GM23338 (cell line): ENCODE measurements around the gene PCDHB13. TPM values are rescaled to one million over a fixed set of nuclear protein-coding genes. Genes with fewer than 3 reads are reported as not detected.

Experiments
- ATAC-seq: fragments of 200-7000 bp; cut with Tn5 transposase; 3 replicates; pipeline ENCODE4 v1.9.1; 2020
- DNase-seq: peaks from one replicate; pipeline ENCODE4 v3.0.0-alpha.2; 2015; ENCODE audit warnings: low spot score
- H2AFZ ChIP-seq: fragments of 200-600 bp; sonication (generic); 2 replicates; pipeline ENCODE4 v1.8.0; 2016; ENCODE audit warnings: antibody characterized with exemption, mild to moderate bottlenecking, moderate library complexity
- H3F3A ChIP-seq: fragments of 200-600 bp; sonication (generic); replicated peaks from 2 replicates; pipeline ENCODE4 v1.8.0; 2017; ENCODE audit warnings: antibody characterized with exemption, mixed run types, low read depth
- H3K27ac ChIP-seq: fragments of 200-600 bp; sonication (generic); 2 replicates; pipeline ENCODE4 v1.6.1; 2016; ENCODE audit warnings: low read depth
- H3K27me3 ChIP-seq: fragments of 200-600 bp; sonication (generic); 2 replicates; pipeline ENCODE4 v1.8.0; 2016; ENCODE audit warnings: mild to moderate bottlenecking, mixed run types, moderate library complexity; ENCODE audit not compliant: insufficient read depth
- H3K36me3 ChIP-seq: fragments of 200-600 bp; sonication (generic); 2 replicates; pipeline ENCODE4 v1.8.0; 2016; ENCODE audit warnings: mild to moderate bottlenecking; ENCODE audit not compliant: insufficient read depth
- H3K4me1 ChIP-seq: fragments of 200-600 bp; sonication (generic); 2 replicates; pipeline ENCODE4 v1.8.0; 2016; ENCODE audit warnings: mild to moderate bottlenecking, moderate library complexity; ENCODE audit not compliant: insufficient read depth
- H3K4me2 ChIP-seq: fragments of 200-600 bp; sonication (generic); 2 replicates; pipeline ENCODE4 v1.7.1; 2017; ENCODE audit warnings: mixed run types
- H3K4me3 ChIP-seq: fragments of 200-600 bp; sonication (generic); 2 replicates; pipeline ENCODE4 v1.6.1; 2016; ENCODE audit warnings: mixed run types
- H3K79me2 ChIP-seq: fragments of 200-600 bp; sonication (generic); replicated peaks from 2 replicates; pipeline ENCODE4 v1.8.0; 2017; ENCODE audit warnings: mild to moderate bottlenecking; ENCODE audit not compliant: insufficient read depth
- H3K9me2 ChIP-seq: fragments of 200-600 bp; sonication (generic); 2 replicates; pipeline ENCODE4 v1.8.0; 2017; ENCODE audit not compliant: insufficient read depth
- H4K20me1 ChIP-seq: fragments of 200-600 bp; sonication (generic); replicated peaks from 2 replicates; pipeline ENCODE4 v1.8.0; 2017; ENCODE audit warnings: mild to moderate bottlenecking; ENCODE audit not compliant: insufficient read depth
- H3K27ac Mint-ChIP-seq: 2 replicates; pipeline ENCODE4 v1.8.0; 2020; ENCODE audit warnings: inconsistent platforms, mild to moderate bottlenecking, moderate library complexity, mixed read lengths
- H3K27me3 Mint-ChIP-seq: 3 replicates; pipeline ENCODE4 v1.8.0; 2022; ENCODE audit warnings: low read depth, mild to moderate bottlenecking, moderate library complexity, mixed read lengths, inconsistent platforms; ENCODE audit not compliant: insufficient read depth, poor library complexity
- H3K36me3 Mint-ChIP-seq: 3 replicates; pipeline ENCODE4 v1.8.0; 2021; ENCODE audit warnings: low read depth, mild to moderate bottlenecking, inconsistent platforms, moderate library complexity, mixed read lengths
- H3K4me1 Mint-ChIP-seq: 3 replicates; pipeline ENCODE4 v1.8.0; 2020; ENCODE audit warnings: mild to moderate bottlenecking, inconsistent platforms, mixed read lengths
- H3K4me3 Mint-ChIP-seq: 3 replicates; pipeline ENCODE4 v1.8.0; 2021; ENCODE audit warnings: moderate library complexity, mild to moderate bottlenecking, inconsistent platforms, mixed read lengths
- H3K9me3 Mint-ChIP-seq: 3 replicates; pipeline ENCODE4 v1.8.0; 2020; ENCODE audit warnings: moderate library complexity, mild to moderate bottlenecking, inconsistent platforms, mixed read lengths
- CREB1 ChIP-seq: fragments of 250-450 bp; sonication (Bioruptor Pico); IDR thresholded peaks from 2 replicates; pipeline ENCODE4 v1.5.0; 2020; ENCODE audit warnings: low read depth, mild to moderate bottlenecking, moderate library complexity
- CTCF ChIP-seq, 2 experiments: fragments of 200-600 bp in 1 of 2; sonication (generic) in 1 of 2; conservative IDR thresholded peaks; 2 replicates each; pipeline versions ENCODE4 v1.5.1 to v1.6.1; 2016 to 2017; ENCODE audit warnings: antibody characterized with exemption in 2 of 2, low read depth in 2 of 2, mild to moderate bottlenecking in 2 of 2, moderate library complexity in 1 of 2
- ETS1 ChIP-seq: IDR thresholded peaks from 2 replicates; pipeline ENCODE4 v1.6.1; 2016; ENCODE audit warnings: antibody characterized with exemption
- EZH2 ChIP-seq: fragments of 200-600 bp; sonication (generic); IDR thresholded peaks from one replicate; pipeline ENCODE4 v1.8.0; 2017; ENCODE audit warnings: antibody characterized with exemption, mild to moderate bottlenecking, low read depth; ENCODE audit not compliant: unreplicated experiment
- EZH2phosphoT487 ChIP-seq: fragments of 200-600 bp; sonication (generic); IDR thresholded peaks from one replicate; pipeline ENCODE4 v1.8.1; 2018; ENCODE audit warnings: antibody characterized with exemption; ENCODE audit not compliant: unreplicated experiment
- JUNB ChIP-seq: IDR thresholded peaks from one replicate; pipeline ENCODE4 v1.6.1; 2016; ENCODE audit warnings: antibody characterized with exemption; ENCODE audit not compliant: unreplicated experiment
- NANOG ChIP-seq: IDR thresholded peaks from 2 replicates; pipeline ENCODE4 v1.6.1; 2016; ENCODE audit warnings: antibody characterized with exemption, borderline replicate concordance
- POLR2AphosphoS5 ChIP-seq: IDR thresholded peaks from 2 replicates; pipeline ENCODE4 v1.6.1; 2016; ENCODE audit warnings: antibody characterized with exemption, low read depth
- REST ChIP-seq: IDR thresholded peaks from one replicate; pipeline ENCODE4 v1.6.1; 2018; ENCODE audit warnings: antibody characterized with exemption; ENCODE audit not compliant: unreplicated experiment
- STAT1 ChIP-seq: IDR thresholded peaks from one replicate; pipeline ENCODE4 v1.6.1; 2016; ENCODE audit warnings: antibody characterized with exemption; ENCODE audit not compliant: unreplicated experiment
- ZNF331 ChIP-seq: fragments of 250-450 bp; sonication (Bioruptor Pico); IDR thresholded peaks from 2 replicates; pipeline ENCODE4 v1.5.0; 2020; ENCODE audit warnings: low read depth, mild to moderate bottlenecking, moderate library complexity
- ZNF462 ChIP-seq: fragments of 250-450 bp; sonication (Bioruptor Pico); IDR thresholded peaks from 2 replicates; pipeline ENCODE4 v1.5.0; 2020; ENCODE audit warnings: mild to moderate bottlenecking, moderate library complexity
- polyA plus RNA-seq: library from polyadenylated mRNA; unstranded; fragments of >200 nt; fragmentation: Nextera tagmentation; extraction: Ambion mirVana; gene quantifications from 2 replicates; pipeline ENCODE4 v1.2.1, GENCODE V29; 2016
- total RNA-seq: library from RNA; depleted of rRNA; stranded (reverse); fragments of >200 nt; shearing (Covaris generic); gene quantifications from 2 replicates; pipeline ENCODE4 v1.2.3, GENCODE V29; 2014

Gene PCDHB13
- total and polyA plus RNA-seq, 2 experiments from 2014 or later, result 1.1 to 3.5 TPM

DNA sequence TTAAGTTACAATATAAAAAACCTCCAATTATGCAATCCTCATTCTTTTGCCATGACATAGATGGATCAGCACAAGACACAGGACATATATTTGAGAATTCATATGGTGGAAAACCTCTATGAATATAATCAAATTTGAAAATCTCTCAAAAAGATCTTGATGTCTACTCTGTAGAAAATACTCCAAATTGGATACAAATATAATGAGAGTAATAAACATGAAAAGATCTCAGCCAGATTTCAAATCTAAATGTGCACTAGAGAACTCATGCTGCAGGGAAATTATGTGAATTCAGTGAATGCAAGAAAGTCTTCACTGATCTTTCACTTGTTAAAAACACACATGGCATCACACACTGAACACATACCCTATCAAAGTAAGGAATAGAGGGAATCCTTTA lies 45.2 kb downstream of the PCDHB13 start:
- H3K9me3 Mint-ChIP-seq, result peaks cover 95% of the 10 kb centered on the region
- no peaks in the 10 kb centered on the region for H3K9me2 ChIP-seq
- no peak overlapping the region for H3K4me3 ChIP-seq
- H3K36me3 ChIP-seq, result peaks cover 39% of the 10 kb centered on the region
- no peaks in the 10 kb centered on the region for H3F3A ChIP-seq
- H3K27me3 ChIP-seq, result no peaks in the 10 kb centered on the region
- no peak overlapping the region for H3K27ac Mint-ChIP-seq
- TF ChIP-seq POLR2AphosphoS5 (no peak), CTCF (conservative IDR thresholded peaks at IDR 0.05; ENCODE audit: low read depth in 2 of 2) (no peak), STAT1 (no peak), ETS1 (no peak), CREB1 (CRISPR knock-in tag) (no peak), NANOG (no peak), JUNB (no peak), REST (no peak), EZH2 (no peak), ZNF462 (CRISPR knock-in tag) (no peak), ZNF331 (no peak), EZH2phosphoT487 (no peak)
- H3K4me2 ChIP-seq, result no peak overlapping the region
- H3K27me3 Mint-ChIP-seq, result no peaks in the 10 kb centered on the region
- no peak overlapping the region for H3K27ac ChIP-seq
- H2AFZ ChIP-seq, result no peak overlapping the region
- peaks cover 60% of the 10 kb centered on the region; the same call in 2 of the 3 replicates for H3K36me3 Mint-ChIP-seq
- H3K4me1 Mint-ChIP-seq, result no peaks in the 10 kb centered on the region
- ATAC-seq (no peak), DNase-seq (no peak)
- H3K4me3 Mint-ChIP-seq, result no peak overlapping the region
- no peaks in the 10 kb centered on the region for H4K20me1 ChIP-seq
- no peaks in the 10 kb centered on the region for H3K4me1 ChIP-seq
- no peaks in the 10 kb centered on the region for H3K79me2 ChIP-seq
